Measurements from ENCODE around the gene DENND2A. TPM values are rescaled to one million over a fixed set of nuclear protein-coding genes. Genes with fewer than 3 reads are reported as not detected.

The DENND2A gene
- total and polyA plus RNA-seq, 10 of the 15 experiments (the other 5 are each of a cell fraction or from before 2014, with no cell fraction given), result 0.01 TPM; not detected in 9

DNA sequence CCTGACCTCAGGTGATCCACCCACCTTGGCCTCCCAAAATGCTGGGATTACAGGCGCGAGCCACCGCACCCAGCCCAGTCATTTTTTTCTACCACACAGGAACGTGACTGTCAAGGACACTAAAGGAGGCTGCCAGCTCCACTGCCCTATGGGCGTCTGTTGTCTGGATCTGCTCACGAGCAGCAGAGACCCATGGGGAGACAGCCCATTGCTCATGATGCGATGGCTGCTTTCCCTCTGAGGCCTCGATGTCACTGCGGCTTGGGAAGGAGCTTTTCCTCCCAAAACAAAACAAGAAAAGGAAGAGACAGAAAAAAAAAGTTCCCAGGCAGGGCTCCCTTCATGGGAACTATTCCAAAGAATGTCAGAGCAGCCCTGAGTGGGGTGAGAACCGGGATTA is 70.5 kb downstream of the DENND2A start:
- DNase-seq (ENCODE audit: low read depth, low spot score) (no peak), ATAC-seq (no peak), FAIRE-seq (no peak)
- 55% methylated on average over 10 of the region's 10 CpGs for WGBS (ENCODE audit: insufficient coverage, insufficient replicate concordance, low lambda C conversion rate, missing lambda C conversion rate)
- Histone ChIP-seq H3K9me3 (replicated peaks; ENCODE audit: control insufficient read depth, insufficient read depth, low read length) (no peaks in the 10 kb centered on the region), H3K27me3 (replicated peaks in 1 of 2; ENCODE audit: control insufficient read depth in 2 of 2, insufficient read depth in 2 of 2, low read length in 1 of 2) (peaks cover 0 to 2% of the 10 kb centered on the region in 2 experiments; a peak in 1 of 4 replicates), H2AFZ (ENCODE audit: control insufficient read depth, low read depth, low read length) (no peak overlapping the region), H3K4me3 (no peak overlapping the region), H3K79me2 (ENCODE audit: control insufficient read depth, insufficient read depth, low read length) (no peaks in the 10 kb centered on the region), H3K4me2 (ENCODE audit: control insufficient read depth, insufficient read depth) (no peak overlapping the region), H3K9ac (ENCODE audit: control insufficient read depth, insufficient read depth, low read length) (no peak overlapping the region), H3K27ac (ENCODE audit: control insufficient read depth, insufficient read depth) (no peak overlapping the region), H4K20me1 (ENCODE audit: control insufficient read depth, insufficient read depth) (no peaks in the 10 kb centered on the region), H3K36me3 (ENCODE audit: control insufficient read depth in 2 of 2, insufficient read depth in 2 of 2, low read length in 1 of 2) (no peaks in the 10 kb centered on the region), H3K4me1 (ENCODE audit: control insufficient read depth, insufficient read depth, low read length) (no peaks in the 10 kb centered on the region)
- intact Hi-C loops (cut with micrococcal nuclease; ENCODE audit: unreplicated experiment), result no loop called here
- POLR2A ChIA-PET, result no interaction called here
- RAD21 ChIA-PET (ENCODE audit: unreplicated experiment), result no interaction called here
- in situ Hi-C loops (cut with MboI), result no loop called here
- SMC1A ChIA-PET (ENCODE audit: uncharacterized antibody, unreplicated experiment), result interaction anchor here (1.0 kb wide), 1 partner anchor 11 kb away, joined by 3 read pairs; no protein-coding TSS in a partner anchor
- TF ChIP-seq SMARCA5 (IDR thresholded peaks at IDR 0.05) (no peak), ZNF384 (IDR thresholded peaks at IDR 0.05; ENCODE audit: borderline replicate concordance, low read depth, low read length) (no peak), HDAC2 (IDR thresholded peaks at IDR 0.05) (no peak), PKNOX1 (IDR thresholded peaks at IDR 0.05) (no peak), ZNF24 (IDR thresholded peaks at IDR 0.05) (no peak), BHLHE40 (IDR thresholded peaks at IDR 0.05; ENCODE audit: borderline replicate concordance in 1 of 2, low read depth in 2 of 2, low read length in 1 of 2) (no peak), CHD1 (IDR thresholded peaks at IDR 0.05; ENCODE audit: low read depth, low read length) (no peak), KAT2A (conservative IDR thresholded peaks at IDR 0.05; ENCODE audit: control insufficient read depth, low read depth, low read length) (no peak), RAD21 (IDR thresholded peaks at IDR 0.05; ENCODE audit: insufficient read depth, low read depth, low read length) (no peak), NR2C2 (IDR thresholded peaks at IDR 0.05; ENCODE audit: borderline replicate concordance, control insufficient read depth, insufficient read length, low read depth) (no peak), MTA2 (IDR thresholded peaks at IDR 0.05; ENCODE audit: low read depth) (no peak), ASH2L (IDR thresholded peaks at IDR 0.05; ENCODE audit: borderline replicate concordance, low read depth) (no peak)
- TF ChIP-seq, protein P1, sequence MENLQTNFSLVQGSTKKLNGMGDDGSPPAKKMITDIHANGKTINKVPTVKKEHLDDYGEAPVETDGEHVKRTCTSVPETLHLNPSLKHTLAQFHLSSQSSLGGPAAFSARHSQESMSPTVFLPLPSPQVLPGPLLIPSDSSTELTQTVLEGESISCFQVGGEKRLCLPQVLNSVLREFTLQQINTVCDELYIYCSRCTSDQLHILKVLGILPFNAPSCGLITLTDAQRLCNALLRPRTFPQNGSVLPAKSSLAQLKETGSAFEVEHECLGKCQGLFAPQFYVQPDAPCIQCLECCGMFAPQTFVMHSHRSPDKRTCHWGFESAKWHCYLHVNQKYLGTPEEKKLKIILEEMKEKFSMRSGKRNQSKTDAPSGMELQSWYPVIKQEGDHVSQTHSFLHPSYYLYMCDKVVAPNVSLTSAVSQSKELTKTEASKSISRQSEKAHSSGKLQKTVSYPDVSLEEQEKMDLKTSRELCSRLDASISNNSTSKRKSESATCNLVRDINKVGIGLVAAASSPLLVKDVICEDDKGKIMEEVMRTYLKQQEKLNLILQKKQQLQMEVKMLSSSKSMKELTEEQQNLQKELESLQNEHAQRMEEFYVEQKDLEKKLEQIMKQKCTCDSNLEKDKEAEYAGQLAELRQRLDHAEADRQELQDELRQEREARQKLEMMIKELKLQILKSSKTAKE (IDR thresholded peaks at IDR 0.05; ENCODE audit: low read depth, poor library complexity, severe bottlenecking), result no peak
- no TSS peak for BruUV-seq (replicated peaks)
- CTCF ChIA-PET, result no interaction called here

All from GM12878 (cell line).